ENCODE measurements around the gene SLC35F4.

GRCh38 chr14:57656853-57657252 lies 209.0 kb downstream of the SLC35F4 start:
- no peak for TF ChIP-seq CTCF (conservative IDR thresholded peaks at IDR 0.05; ENCODE audit: low read length)
- TF ChIP-seq EZH2phosphoT487 (IDR thresholded peaks at IDR 0.05; ENCODE audit: borderline replicate concordance): no peak
